Gastrocnemius medialis (tissue), 4 donors: ENCODE results near the gene TBK1.

Experiments used
- CTCF ChIP-seq, 5 experiments: fragments of 450-650 bp in 3 of 5; fragments of 200-600 bp in 2 of 5; sonication (generic) in 2 of 5; IDR thresholded peaks in 4 of 5; conservative IDR thresholded peaks in 1 of 5; 1 replicate in 4 of 5; 2 replicates in 1 of 5; pipeline ENCODE4 v1.5.1; 2016 to 2019; ENCODE audit warnings: antibody characterized with exemption in 5 of 5, mild to moderate bottlenecking in 3 of 5, moderate library complexity in 3 of 5
- POLR2A ChIP-seq, 2 donors: fragments of 450-650 bp; IDR thresholded peaks; one replicate each; pipeline ENCODE4 v1.6.1; 2017; ENCODE audit warnings: antibody characterized with exemption in 2 of 2, mild to moderate bottlenecking in 2 of 2, moderate library complexity in 2 of 2

- TF ChIP-seq CTCF (IDR thresholded peaks at IDR 0.05 in 4 of 5, conservative IDR thresholded peaks at IDR 0.05 in 1 of 5) = peak in 1 of 5 experiments; percentile 22
- no peak for TF ChIP-seq POLR2A (IDR thresholded peaks at IDR 0.05)
These were observed 48.0 kb upstream of the TBK1 start, which contains the start of gene XPOT for GRCh38 chr12:64403707-64404469.
